ENCODE results near the gene RSBN1L.
"Not testable (repeated sequence)": the region's sequence is repeated elsewhere in the genome, so short reads cannot be mapped to it uniquely, and the experiment has no call there.

Gene RSBN1L

GRCh38 chr7:77765906-77766800, 69.9 kb downstream of the RSBN1L start:
- DNase-seq (ENCODE audit: low spot score in 2 of 2) (no peak), ATAC-seq (replicated peaks; ENCODE audit: extremely low read depth, poor library complexity, severe bottlenecking) (no peak)
- Mint-ChIP-seq H3K4me3 (no peak overlapping the region), H3K9me3 (no peaks in the 10 kb centered on the region), H3K27ac (ENCODE audit: low read depth) (peak overlapping the region; percentile 42), H3K4me1 (peaks cover 27% of the 10 kb centered on the region), H3K36me3 (ENCODE audit: insufficient read depth) (peaks cover 22% of the 10 kb centered on the region), H3K27me3 (no peaks in the 10 kb centered on the region)

DNA sequence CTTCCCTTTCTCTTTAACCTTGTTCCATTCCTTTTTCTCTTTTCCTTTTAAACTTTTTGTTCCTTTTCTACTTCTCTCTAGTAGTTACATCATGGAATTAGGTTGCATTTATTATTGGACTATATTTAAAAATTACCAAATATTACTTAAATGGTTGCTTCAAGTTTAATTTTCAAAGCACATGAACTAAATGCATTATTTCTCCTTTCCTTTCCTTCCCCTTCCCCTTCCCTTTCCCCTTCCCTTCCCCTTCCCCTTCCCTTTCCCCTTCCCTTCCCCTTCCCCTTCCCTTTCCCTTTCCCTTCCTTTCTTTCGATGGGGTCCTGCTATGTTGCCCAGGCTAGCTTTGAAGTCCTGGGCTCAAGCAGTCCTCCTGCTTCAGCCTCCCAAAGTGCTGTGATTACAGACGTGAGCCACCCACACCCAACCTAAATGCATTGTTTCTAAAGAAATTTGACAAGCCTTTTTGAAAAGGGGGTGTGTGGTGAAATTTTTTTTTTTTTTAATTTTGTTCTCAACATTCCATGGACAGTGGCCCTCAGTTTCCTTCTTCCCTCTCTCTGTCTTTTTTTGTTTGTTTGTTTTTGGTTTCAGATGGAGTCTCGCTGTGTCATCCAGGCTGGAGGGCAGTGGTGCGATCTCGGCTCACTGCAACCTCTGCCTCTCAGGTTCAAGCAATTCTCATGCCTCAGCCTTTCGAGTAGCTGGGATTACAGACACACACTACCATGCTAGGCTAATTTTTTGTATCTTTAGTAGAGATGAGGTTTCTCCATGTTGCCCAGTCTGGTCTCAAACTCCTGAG, 70.7 kb downstream of the RSBN1L start:
- peak overlapping the region; percentile 42 for H3K27ac Mint-ChIP-seq (ENCODE audit: low read depth)
- H3K27me3 Mint-ChIP-seq, result no peaks in the 10 kb centered on the region
- DNase-seq (ENCODE audit: low spot score in 2 of 2), result no peak
- H3K36me3 Mint-ChIP-seq (ENCODE audit: insufficient read depth), result peaks cover 23% of the 10 kb centered on the region
- H3K4me1 Mint-ChIP-seq, result peaks cover 29% of the 10 kb centered on the region
- no peaks in the 10 kb centered on the region for H3K9me3 Mint-ChIP-seq
- ATAC-seq (replicated peaks; ENCODE audit: extremely low read depth, poor library complexity, severe bottlenecking), result no peak
- no peak overlapping the region for H3K4me3 Mint-ChIP-seq

GRCh38 chr7:77770316-77770715, 74.1 kb downstream of the RSBN1L start:
- H3K9me3 Mint-ChIP-seq, result no peaks in the 10 kb centered on the region
- H3K27ac Mint-ChIP-seq (ENCODE audit: low read depth), result no peak overlapping the region
- H3K4me1 Mint-ChIP-seq, result peaks cover 24% of the 10 kb centered on the region
- DNase-seq (ENCODE audit: low spot score in 2 of 2) (no peak), ATAC-seq (replicated peaks; ENCODE audit: extremely low read depth, poor library complexity, severe bottlenecking) (no peak)
- no peak overlapping the region for H3K4me3 Mint-ChIP-seq
- peaks cover 30% of the 10 kb centered on the region for H3K36me3 Mint-ChIP-seq (ENCODE audit: insufficient read depth)
- H3K27me3 Mint-ChIP-seq, result no peaks in the 10 kb centered on the region

- no peaks in the 10 kb centered on the region for H3K9me3 Mint-ChIP-seq
- no peak overlapping the region for H3K4me3 Mint-ChIP-seq
- no peak for DNase-seq (ENCODE audit: low spot score in 2 of 2)
- ATAC-seq (replicated peaks; ENCODE audit: extremely low read depth, poor library complexity, severe bottlenecking), result no peak
- peaks cover 36% of the 10 kb centered on the region for H3K36me3 Mint-ChIP-seq (ENCODE audit: insufficient read depth)
- H3K27me3 Mint-ChIP-seq, result no peaks in the 10 kb centered on the region
- peak overlapping the region; percentile 18 for H3K27ac Mint-ChIP-seq (ENCODE audit: low read depth)
- H3K4me1 Mint-ChIP-seq, result peaks cover 26% of the 10 kb centered on the region
These were observed 75.6 kb downstream of the RSBN1L start for GRCh38 chr7:77771901-77772300.

- Mint-ChIP-seq H3K4me1 (peaks cover 16% of the 10 kb centered on the region), H3K9me3 (no peaks in the 10 kb centered on the region), H3K4me3 (no peak overlapping the region), H3K36me3 (ENCODE audit: insufficient read depth) (peaks cover 41% of the 10 kb centered on the region), H3K27ac (ENCODE audit: low read depth) (no peak overlapping the region), H3K27me3 (no peaks in the 10 kb centered on the region)
- no peak for DNase-seq (ENCODE audit: low spot score in 2 of 2)
- no peak for ATAC-seq (replicated peaks; ENCODE audit: extremely low read depth, poor library complexity, severe bottlenecking)
These were observed 82.3 kb downstream of the RSBN1L start for GRCh38 chr7:77778535-77778934.

DNA sequence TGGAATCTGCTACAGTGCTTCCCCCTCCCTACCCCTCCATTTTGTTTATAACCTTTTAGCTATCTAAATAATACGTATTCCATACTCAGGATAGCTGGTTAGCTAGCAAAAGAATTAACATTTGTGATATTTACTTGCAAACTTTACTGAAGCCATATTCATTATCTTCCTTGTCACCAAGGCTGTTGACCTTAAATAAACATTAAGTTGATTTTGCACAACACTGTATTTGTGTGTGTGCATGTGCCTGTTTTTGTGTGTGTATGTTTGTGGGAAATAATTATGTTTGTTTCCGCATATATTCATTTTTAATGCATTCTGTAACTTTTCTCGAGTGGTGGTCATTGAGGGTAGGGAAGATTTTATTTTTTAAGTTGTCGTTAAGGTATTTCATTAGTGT, 86.1 kb downstream of the RSBN1L start:
- no peak for DNase-seq (ENCODE audit: low spot score in 2 of 2)
- no peak overlapping the region for H3K4me3 Mint-ChIP-seq
- H3K4me1 Mint-ChIP-seq, result no peaks in the 10 kb centered on the region
- no peaks in the 10 kb centered on the region for H3K27me3 Mint-ChIP-seq
- ATAC-seq (replicated peaks; ENCODE audit: extremely low read depth, poor library complexity, severe bottlenecking), result no peak
- no peaks in the 10 kb centered on the region for H3K9me3 Mint-ChIP-seq
- no peak overlapping the region for H3K27ac Mint-ChIP-seq (ENCODE audit: low read depth)
- H3K36me3 Mint-ChIP-seq (ENCODE audit: insufficient read depth), result peaks cover 27% of the 10 kb centered on the region

DNA sequence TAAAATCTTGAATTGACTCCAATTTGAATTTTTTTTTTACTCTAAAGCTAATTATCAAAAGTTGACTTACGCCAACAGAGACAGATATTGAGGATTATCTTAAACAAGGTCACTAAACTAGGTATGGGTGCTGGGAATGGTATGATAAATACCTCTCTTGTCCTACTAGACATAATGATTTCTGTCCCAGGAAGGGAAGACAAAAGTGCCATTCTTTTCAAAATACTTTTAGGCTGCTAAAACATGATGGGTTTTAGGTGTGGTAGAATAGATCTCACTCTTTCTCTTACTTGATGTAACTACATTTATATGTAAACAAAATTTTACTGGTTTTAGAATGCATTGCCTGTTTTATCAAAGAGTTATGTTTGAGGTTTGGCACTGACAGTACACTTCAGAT, 86.9 kb downstream of the RSBN1L start:
- H3K9me3 Mint-ChIP-seq, result no peaks in the 10 kb centered on the region
- H3K27ac Mint-ChIP-seq (ENCODE audit: low read depth), result no peak overlapping the region

DNA sequence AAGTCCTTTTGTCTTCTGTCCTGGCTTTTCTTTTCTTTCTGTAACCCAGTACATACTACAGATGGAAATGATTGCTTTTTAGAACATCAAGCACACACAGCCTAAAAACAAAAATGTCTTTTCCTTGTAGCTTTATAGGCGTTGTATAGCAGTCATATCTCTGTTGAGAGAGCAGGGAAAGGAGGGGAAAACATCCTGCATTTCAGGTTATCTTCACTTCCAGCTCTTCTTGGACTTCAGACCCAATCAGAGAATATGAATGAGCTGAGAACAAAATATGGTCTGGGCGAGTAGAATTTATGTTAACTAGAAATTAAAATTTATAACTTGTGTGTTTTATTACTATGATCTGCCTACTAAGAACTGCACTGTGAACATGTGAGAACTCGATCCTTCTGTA, 87.3 kb downstream of the RSBN1L start:
- H3K36me3 Mint-ChIP-seq (ENCODE audit: insufficient read depth), result peaks cover 22% of the 10 kb centered on the region
- no peak overlapping the region for H3K27ac Mint-ChIP-seq (ENCODE audit: low read depth)
- no peak for ATAC-seq (replicated peaks; ENCODE audit: extremely low read depth, poor library complexity, severe bottlenecking)
- no peaks in the 10 kb centered on the region for H3K27me3 Mint-ChIP-seq
- H3K4me1 Mint-ChIP-seq, result peaks cover 2% of the 10 kb centered on the region
- no peaks in the 10 kb centered on the region for H3K9me3 Mint-ChIP-seq
- no peak for DNase-seq (ENCODE audit: low spot score in 2 of 2)
- H3K4me3 Mint-ChIP-seq, result no peak overlapping the region

More for the DNA sequence above, 86.9 kb downstream of the RSBN1L start:
- no peak for DNase-seq (ENCODE audit: low spot score in 2 of 2)
- peaks cover 26% of the 10 kb centered on the region for H3K36me3 Mint-ChIP-seq (ENCODE audit: insufficient read depth)
- no peaks in the 10 kb centered on the region for H3K4me1 Mint-ChIP-seq
- no peaks in the 10 kb centered on the region for H3K27me3 Mint-ChIP-seq
- ATAC-seq (replicated peaks; ENCODE audit: extremely low read depth, poor library complexity, severe bottlenecking), result no peak
- no peak overlapping the region for H3K4me3 Mint-ChIP-seq

DNA sequence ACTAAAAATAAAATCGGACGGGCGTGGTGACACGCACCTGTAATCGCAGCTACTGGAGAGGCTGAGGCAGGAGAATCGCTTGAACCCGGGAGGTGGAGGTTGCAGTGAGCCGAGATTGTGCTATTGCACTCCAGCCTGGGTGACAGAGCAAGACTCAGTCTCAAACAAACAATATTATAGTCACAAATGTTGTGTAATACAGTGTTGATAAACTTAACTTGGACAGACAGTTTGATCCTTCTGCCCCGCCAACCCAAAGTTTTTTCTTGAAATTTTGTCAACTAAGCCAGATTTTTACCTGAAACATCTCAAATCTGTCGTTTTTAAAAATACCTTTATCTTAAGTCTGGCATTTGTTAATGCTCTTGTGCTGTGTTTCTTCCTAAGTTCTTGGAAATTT, 88.2 kb downstream of the RSBN1L start:
- not testable (repeated sequence) for H3K4me3 Mint-ChIP-seq; ATAC-seq (replicated peaks; ENCODE audit: extremely low read depth, poor library complexity, severe bottlenecking); H3K9me3 Mint-ChIP-seq; H3K27me3 Mint-ChIP-seq; H3K27ac Mint-ChIP-seq (ENCODE audit: low read depth); DNase-seq (ENCODE audit: low spot score in 2 of 2); H3K4me1 Mint-ChIP-seq
- peaks cover 18% of the 10 kb centered on the region for H3K36me3 Mint-ChIP-seq (ENCODE audit: insufficient read depth)

DNA sequence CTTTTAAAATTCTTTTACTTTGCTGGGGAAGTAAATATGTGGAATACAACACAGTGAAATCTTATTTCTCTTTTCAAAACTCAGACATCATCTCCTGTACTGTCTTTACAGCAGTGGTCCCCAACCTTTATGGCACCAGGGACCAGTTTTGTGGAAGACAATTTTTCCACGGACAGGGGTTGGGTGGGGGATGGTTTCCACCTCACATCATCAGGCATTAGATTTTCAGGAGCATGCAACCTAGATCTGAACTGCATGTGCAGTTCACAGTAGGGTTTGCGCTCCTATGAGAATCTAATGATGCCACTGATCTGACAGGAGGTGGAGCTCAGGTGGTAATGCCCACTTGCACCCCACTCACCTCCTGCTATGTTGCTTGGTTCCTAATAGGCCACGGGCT, 89.8 kb downstream of the RSBN1L start:
- DNase-seq (ENCODE audit: low spot score in 2 of 2) (no peak), ATAC-seq (replicated peaks; ENCODE audit: extremely low read depth, poor library complexity, severe bottlenecking) (no peak)
- Mint-ChIP-seq H3K4me1 (peaks cover 6% of the 10 kb centered on the region), H3K27me3 (no peaks in the 10 kb centered on the region), H3K9me3 (no peaks in the 10 kb centered on the region), H3K27ac (ENCODE audit: low read depth) (no peak overlapping the region), H3K4me3 (no peak overlapping the region), H3K36me3 (ENCODE audit: insufficient read depth) (peaks cover 9% of the 10 kb centered on the region)

- H3K27me3 Mint-ChIP-seq, result no peaks in the 10 kb centered on the region
- no peak overlapping the region for H3K27ac Mint-ChIP-seq (ENCODE audit: low read depth)
These were observed 90.5 kb downstream of the RSBN1L start for GRCh38 chr7:77786741-77787140.

DNA sequence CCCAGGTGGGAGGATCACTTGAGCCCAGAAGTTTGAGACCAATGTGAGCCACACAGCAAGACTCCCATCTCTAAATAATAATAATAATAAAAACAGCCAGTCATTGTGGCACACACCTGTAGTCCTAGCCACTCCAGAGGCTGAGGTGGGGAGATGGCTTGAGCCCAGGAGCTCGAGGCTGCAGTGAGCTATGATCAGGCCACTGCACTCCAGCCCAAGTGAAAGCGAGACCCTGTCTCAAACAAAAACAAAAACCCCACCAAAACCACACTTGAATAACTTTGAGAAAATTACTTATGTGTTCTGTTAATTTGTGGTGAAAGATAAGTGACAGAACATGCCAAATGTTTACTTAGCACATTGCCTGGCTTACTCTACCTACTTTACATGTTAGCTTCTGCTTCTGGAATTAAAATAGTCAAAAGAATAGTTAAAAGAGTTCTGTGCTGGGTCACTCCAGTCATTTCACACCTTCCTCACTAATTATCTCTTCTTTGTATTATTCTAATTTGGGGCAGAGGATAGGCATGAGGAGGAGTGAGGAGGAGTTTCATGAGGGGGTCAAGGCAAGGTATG, 92.2 kb downstream of the RSBN1L start:
- H3K27me3 Mint-ChIP-seq, result no peaks in the 10 kb centered on the region
- no peak for ATAC-seq (replicated peaks; ENCODE audit: extremely low read depth, poor library complexity, severe bottlenecking)
- no peak overlapping the region for H3K27ac Mint-ChIP-seq (ENCODE audit: low read depth)

More at GRCh38 chr7:77786741-77787140, 90.5 kb downstream of the RSBN1L start:
- no peak for ATAC-seq (replicated peaks; ENCODE audit: extremely low read depth, poor library complexity, severe bottlenecking)
- H3K9me3 Mint-ChIP-seq, result no peaks in the 10 kb centered on the region
- DNase-seq (ENCODE audit: low spot score in 2 of 2), result no peak
- peaks cover 6% of the 10 kb centered on the region for H3K4me1 Mint-ChIP-seq
- peaks cover 6% of the 10 kb centered on the region for H3K36me3 Mint-ChIP-seq (ENCODE audit: insufficient read depth)
- H3K4me3 Mint-ChIP-seq, result no peak overlapping the region

More for the DNA sequence above, 92.2 kb downstream of the RSBN1L start:
- no peak for DNase-seq (ENCODE audit: low spot score in 2 of 2)
- Mint-ChIP-seq H3K4me1 (peaks cover 6% of the 10 kb centered on the region), H3K4me3 (no peak overlapping the region), H3K9me3 (no peaks in the 10 kb centered on the region), H3K36me3 (ENCODE audit: insufficient read depth) (peaks cover 5% of the 10 kb centered on the region)

Data from central memory CD8-positive, alpha-beta T cell (primary cell).